Keratinocyte (primary cell): Measurements from ENCODE around the gene VIT. TPM values are rescaled to one million over a fixed set of nuclear protein-coding genes. Genes with fewer than 3 reads are reported as not detected.

Experiments used
- DNase-seq: peaks from one replicate; pipeline ENCODE4 v3.0.0-alpha.2; 2011; ENCODE audit warnings: low read depth, missing footprints, low spot score
- FAIRE-seq: peaks from 2 replicates; lab custom pipeline; 2011; peaks lifted over from hg19 to GRCh38; lab: Jason Lieb, UNC
- H2AFZ ChIP-seq: 2 replicates; pipeline ENCODE4 v1.6.0; 2012; ENCODE audit warnings: low read length, control low read depth, inconsistent platforms; ENCODE audit not compliant: control insufficient read depth
- H3K27ac ChIP-seq: 2 replicates; pipeline ENCODE4 v1.5.1; 2011; ENCODE audit warnings: low read length; ENCODE audit not compliant: control insufficient read depth, insufficient read depth
- H3K27me3 ChIP-seq: 3 replicates; pipeline ENCODE4 v1.6.0; 2011; ENCODE audit warnings: low read length; ENCODE audit not compliant: control insufficient read depth, insufficient read depth; ENCODE audit errors: extremely low read depth
- H3K36me3 ChIP-seq, 2 experiments: 2 replicates in 1 of 2; 3 replicates in 1 of 2; pipeline ENCODE4 v1.5.1; 2011; ENCODE audit warnings: low read length in 2 of 2, mild to moderate bottlenecking in 1 of 2; ENCODE audit not compliant: control insufficient read depth in 2 of 2, insufficient read depth in 2 of 2; ENCODE audit errors: extremely low read depth in 1 of 2
- H3K4me1 ChIP-seq: 3 replicates; pipeline ENCODE4 v1.5.1; 2011; ENCODE audit warnings: low read length; ENCODE audit not compliant: control insufficient read depth, insufficient read depth; ENCODE audit errors: extremely low read depth
- H3K4me2 ChIP-seq: 3 replicates; pipeline ENCODE4 v1.6.0; 2011; ENCODE audit warnings: low read depth, low read length; ENCODE audit not compliant: control insufficient read depth, insufficient read depth; ENCODE audit errors: extremely low read depth
- H3K4me3 ChIP-seq, 3 experiments: fragments of 200-600 bp in 1 of 3; sonication (generic) in 1 of 3; 2 replicates in 2 of 3; 3 replicates in 1 of 3; pipeline ENCODE4 v1.5.1; 2011 to 2016; ENCODE audit warnings: low read length in 3 of 3, mild to moderate bottlenecking in 3 of 3, control low read depth in 2 of 3, inconsistent platforms in 1 of 3, low read depth in 1 of 3, mixed read lengths in 1 of 3, mixed run types in 1 of 3, moderate library complexity in 1 of 3; ENCODE audit not compliant: control insufficient read depth in 2 of 3, insufficient read depth in 2 of 3; ENCODE audit errors: extremely low read depth in 1 of 3
- H3K79me2 ChIP-seq: 2 replicates; pipeline ENCODE4 v1.6.0; 2012; ENCODE audit warnings: low read length; ENCODE audit not compliant: control insufficient read depth, insufficient read depth
- H3K9ac ChIP-seq: 3 replicates; pipeline ENCODE4 v1.6.0; 2011; ENCODE audit warnings: low read length; ENCODE audit not compliant: control insufficient read depth, insufficient read depth; ENCODE audit errors: extremely low read depth
- H3K9me1 ChIP-seq: 3 replicates; pipeline ENCODE4 v1.6.0; 2011; ENCODE audit warnings: low read length; ENCODE audit not compliant: control insufficient read depth, insufficient read depth; ENCODE audit errors: extremely low read depth
- H3K9me3 ChIP-seq: 2 replicates; pipeline ENCODE4 v1.5.1; 2012; ENCODE audit warnings: low read depth, low read length; ENCODE audit not compliant: control insufficient read depth
- H4K20me1 ChIP-seq: 3 replicates; pipeline ENCODE4 v1.6.0; 2011; ENCODE audit warnings: low read length; ENCODE audit not compliant: control insufficient read depth, insufficient read depth; ENCODE audit errors: extremely low read depth
- CTCF ChIP-seq, 3 experiments: IDR thresholded peaks in 1 of 3; conservative IDR thresholded peaks in 1 of 3; optimal IDR thresholded peaks in 1 of 3; 2 replicates in 2 of 3; 3 replicates in 1 of 3; pipeline versions ENCODE3 to v1.5.1; 2011; ENCODE audit warnings: low read length in 3 of 3, mild to moderate bottlenecking in 3 of 3, moderate library complexity in 2 of 3, control low read depth in 1 of 3, inconsistent platforms in 1 of 3; ENCODE audit not compliant: insufficient read depth in 2 of 3; ENCODE audit errors: extremely low read depth in 1 of 3
- EZH2 ChIP-seq: IDR thresholded peaks from one replicate; pipeline ENCODE4 v1.6.1; 2012; ENCODE audit warnings: inconsistent platforms, mild to moderate bottlenecking, low read length, moderate library complexity
- dilution Hi-C: fragments of 300-500 bp; cut with MboI; formaldehyde crosslinking; loops from one replicate; pipeline ENCODE4 v1.7.0; 2020; ENCODE audit warnings: low sequenced_read_pairs; ENCODE audit not compliant: extremely low pct_ligation_motif_present
- polyA plus RNA-seq, 5 experiments: library from polyadenylated mRNA; depleted of rRNA in 3 of 5; stranded (reverse) in 3 of 5; stranded (forward) in 1 of 5; unstranded in 1 of 5; fragments of >200 nt; gene quantifications; 1 replicate in 1 of 5; 2 replicates in 3 of 5; 3 replicates in 1 of 5; pipeline versions ENCODE4 v1.2.1 to v1.2.3, GENCODE V29; 2011 to 2012; ENCODE audit warnings: missing spikeins in 2 of 5, low read depth in 1 of 5, low replicate concordance in 1 of 5

The VIT gene
- polyA plus RNA-seq, 1 donor (not counting 4 experiments of a cell fraction or from before 2014, with no cell fraction given), result 0.79 TPM

- Histone ChIP-seq H3K36me3 (no peaks in the 10 kb centered on the region), H3K4me2 (no peak overlapping the region), H3K9me3 (no peaks in the 10 kb centered on the region), H3K4me1 (peaks cover 7% of the 10 kb centered on the region), H3K9ac (no peak overlapping the region), H3K9me1 (no peaks in the 10 kb centered on the region), H2AFZ (no peak overlapping the region), H4K20me1 (no peaks in the 10 kb centered on the region), H3K27me3 (no peaks in the 10 kb centered on the region), H3K79me2 (no peaks in the 10 kb centered on the region), H3K4me3 (no peak overlapping the region), H3K27ac (no peak overlapping the region)
- dilution Hi-C loops, result no loop called here
- no peak for DNase-seq
- FAIRE-seq, result no peak
- no peak for TF ChIP-seq CTCF (optimal IDR thresholded peaks at IDR 0.05 in 1 of 3, IDR thresholded peaks at IDR 0.05 in 1 of 3, conservative IDR thresholded peaks at IDR 0.05 in 1 of 3; ENCODE audit: extremely low read depth in 1 of 3, insufficient read depth in 2 of 3, low read length in 3 of 3)
- no peak for TF ChIP-seq EZH2
Measured at GRCh38 chr2:36750101-36750500, 53.6 kb downstream of the VIT start.

- Histone ChIP-seq H3K27ac (no peak overlapping the region), H3K9ac (no peak overlapping the region), H4K20me1 (no peaks in the 10 kb centered on the region), H3K4me3 (no peak overlapping the region), H2AFZ (no peak overlapping the region), H3K4me2 (peak overlapping the region; percentile 40), H3K79me2 (no peaks in the 10 kb centered on the region), H3K9me1 (no peaks in the 10 kb centered on the region), H3K27me3 (no peaks in the 10 kb centered on the region), H3K9me3 (no peaks in the 10 kb centered on the region), H3K4me1 (peaks cover 7% of the 10 kb centered on the region), H3K36me3 (no peaks in the 10 kb centered on the region)
- TF ChIP-seq EZH2, result no peak
- dilution Hi-C loops, result no loop called here
- DNase-seq (no peak), FAIRE-seq (no peak)
Measured at GRCh38 chr2:36753706-36754221, 57.3 kb downstream of the VIT start.

- Histone ChIP-seq H4K20me1 (no peaks in the 10 kb centered on the region), H2AFZ (no peak overlapping the region), H3K9me3 (no peaks in the 10 kb centered on the region), H3K27me3 (no peaks in the 10 kb centered on the region), H3K9ac (no peak overlapping the region), H3K4me3 (no peak overlapping the region), H3K36me3 (no peaks in the 10 kb centered on the region), H3K79me2 (no peaks in the 10 kb centered on the region), H3K27ac (no peak overlapping the region), H3K4me2 (no peak overlapping the region), H3K4me1 (peaks cover 7% of the 10 kb centered on the region), H3K9me1 (no peaks in the 10 kb centered on the region)
- DNase-seq (no peak), FAIRE-seq (no peak)
- TF ChIP-seq CTCF (optimal IDR thresholded peaks at IDR 0.05 in 1 of 3, IDR thresholded peaks at IDR 0.05 in 1 of 3, conservative IDR thresholded peaks at IDR 0.05 in 1 of 3; ENCODE audit: extremely low read depth in 1 of 3, insufficient read depth in 2 of 3, low read length in 3 of 3) (no peak), EZH2 (no peak)
- dilution Hi-C loops, result no loop called here
Measured at GRCh38 chr2:36754578-36754977, 58.1 kb downstream of the VIT start.
